Measurements from ENCODE around the gene NCOA1. TPM values are rescaled to one million over a fixed set of nuclear protein-coding genes. Genes with fewer than 3 reads are reported as not detected.

NCOA1 gene
- total and polyA plus RNA-seq, 2 donors (not counting 3 experiments of a cell fraction or from before 2014, with no cell fraction given) = 11.4 to 14.1 TPM

DNA sequence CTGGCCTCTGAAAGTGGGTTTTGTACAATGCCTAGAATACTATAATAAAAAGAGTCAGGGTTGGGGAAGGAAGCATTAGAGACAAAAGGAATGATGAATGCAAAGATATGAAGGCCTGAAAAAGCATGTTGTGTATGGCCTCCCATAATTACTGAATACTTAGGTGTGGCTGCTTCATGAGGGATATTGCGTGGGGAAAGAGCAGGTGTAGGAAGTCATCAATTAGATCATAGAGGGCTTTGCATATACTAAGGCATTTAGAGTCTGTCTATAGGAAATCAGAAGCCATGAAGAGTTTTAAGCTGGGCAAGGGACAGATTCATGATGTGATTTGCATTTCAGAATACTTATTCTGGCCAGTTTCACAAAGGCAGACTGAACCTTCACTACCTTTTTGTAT, 48.2 kb downstream of the NCOA1 start:
- intact Hi-C loops (cut with micrococcal nuclease) = no loop called here
- no peak overlapping the region for H3K27ac ChIP-seq (ENCODE audit: insufficient read depth, low read depth, low read length)
- H3K27me3 ChIP-seq (ENCODE audit: control insufficient read depth in 2 of 2, insufficient read depth in 2 of 2, low read length in 2 of 2) = no peaks in the 10 kb centered on the region
- CTCF ChIA-PET = no interaction called here
- no peak overlapping the region for H3K4me2 ChIP-seq (ENCODE audit: insufficient read depth, low read length)
- no peak overlapping the region for H3K9ac ChIP-seq (replicated peaks; ENCODE audit: extremely low read depth, insufficient read depth, low read length)
- dilution Hi-C loops (cut with MboI; ENCODE audit: extremely low pct_ligation_motif_present, low sequenced_read_pairs) = no loop called here
- H3K4me1 ChIP-seq (ENCODE audit: control insufficient read depth, extremely low read depth, insufficient read depth, low read length) = no peaks in the 10 kb centered on the region
- no peaks in the 10 kb centered on the region for H3K9me1 ChIP-seq (replicated peaks; ENCODE audit: control insufficient read depth, extremely low read depth, insufficient read depth, low read length)
- BruUV-seq (replicated peaks) = no TSS peak
- DNase-seq (ENCODE audit: low read depth, low spot score) (no peak), FAIRE-seq (no peak)
- POLR2A ChIA-PET = no interaction called here
- no peaks in the 10 kb centered on the region for H3K79me2 ChIP-seq (ENCODE audit: control insufficient read depth, insufficient read depth, low read length)
- H2AFZ ChIP-seq (ENCODE audit: low read depth, low read length) = no peak overlapping the region
- no peak overlapping the region for H3K4me3 ChIP-seq (replicated peaks in 1 of 3; ENCODE audit: insufficient read depth in 1 of 3, low read depth in 1 of 3, low read length in 3 of 3)
- H3K36me3 ChIP-seq (ENCODE audit: control insufficient read depth in 2 of 2, extremely low read depth in 1 of 2, insufficient read depth in 2 of 2, low read length in 2 of 2) = no peaks in the 10 kb centered on the region
- H4K20me1 ChIP-seq (replicated peaks; ENCODE audit: control insufficient read depth, extremely low read depth, insufficient read depth, low read length) = no peaks in the 10 kb centered on the region
- TF ChIP-seq CTCF (IDR thresholded peaks at IDR 0.05; ENCODE audit: extremely low read depth in 1 of 2, insufficient read depth in 1 of 2, low read depth in 1 of 2, low read length in 2 of 2) (no peak), EZH2 (IDR thresholded peaks at IDR 0.05; ENCODE audit: borderline replicate concordance, low read depth, low read length, severe bottlenecking) (no peak), JUN (IDR thresholded peaks at IDR 0.05; ENCODE audit: borderline replicate concordance, insufficient read depth, insufficient read length, low read depth) (no peak), GATA2 (IDR thresholded peaks at IDR 0.05; ENCODE audit: insufficient read depth, insufficient read length, low read depth, low read length) (no peak)
- H3K9me3 ChIP-seq (replicated peaks; ENCODE audit: control insufficient read depth, insufficient read depth, low read length) = no peaks in the 10 kb centered on the region

- FAIRE-seq (no peak), DNase-seq (ENCODE audit: low read depth, low spot score) (no peak)
- H3K9ac ChIP-seq (replicated peaks; ENCODE audit: extremely low read depth, insufficient read depth, low read length) = no peak overlapping the region
- ChIA-PET CTCF (no interaction called here), POLR2A (no interaction called here)
- H3K9me3 ChIP-seq (replicated peaks; ENCODE audit: control insufficient read depth, insufficient read depth, low read length) = no peaks in the 10 kb centered on the region
- no peak overlapping the region for H3K4me2 ChIP-seq (ENCODE audit: insufficient read depth, low read length)
- dilution Hi-C loops (cut with MboI; ENCODE audit: extremely low pct_ligation_motif_present, low sequenced_read_pairs) = no loop called here
- BruUV-seq (replicated peaks) = no TSS peak
- no peaks in the 10 kb centered on the region for H3K27me3 ChIP-seq (ENCODE audit: control insufficient read depth in 2 of 2, insufficient read depth in 2 of 2, low read length in 2 of 2)
- no peaks in the 10 kb centered on the region for H3K9me1 ChIP-seq (replicated peaks; ENCODE audit: control insufficient read depth, extremely low read depth, insufficient read depth, low read length)
- no peak overlapping the region for H3K27ac ChIP-seq (ENCODE audit: insufficient read depth, low read depth, low read length)
- no peak overlapping the region for H2AFZ ChIP-seq (ENCODE audit: low read depth, low read length)
- H3K4me1 ChIP-seq (ENCODE audit: control insufficient read depth, extremely low read depth, insufficient read depth, low read length) = no peaks in the 10 kb centered on the region
- H3K79me2 ChIP-seq (ENCODE audit: control insufficient read depth, insufficient read depth, low read length) = no peaks in the 10 kb centered on the region
- no peak for TF ChIP-seq POLR2AphosphoS5 (IDR thresholded peaks at IDR 0.05; ENCODE audit: insufficient read depth, low read depth, low read length)
- TF ChIP-seq JUN (IDR thresholded peaks at IDR 0.05; ENCODE audit: borderline replicate concordance, insufficient read depth, insufficient read length, low read depth) = no peak
- H3K4me3 ChIP-seq (replicated peaks in 1 of 3; ENCODE audit: insufficient read depth in 1 of 3, low read depth in 1 of 3, low read length in 3 of 3) = no peak overlapping the region
- intact Hi-C loops (cut with micrococcal nuclease) = loop anchor here (5.0 kb wide), 1 partner anchor 128 kb away; no protein-coding TSS in a partner anchor
- H3K36me3 ChIP-seq (ENCODE audit: control insufficient read depth in 2 of 2, extremely low read depth in 1 of 2, insufficient read depth in 2 of 2, low read length in 2 of 2) = no peaks in the 10 kb centered on the region
- H4K20me1 ChIP-seq (replicated peaks; ENCODE audit: control insufficient read depth, extremely low read depth, insufficient read depth, low read length) = no peaks in the 10 kb centered on the region
Measured at GRCh38 chr2:24540011-24540477, 49.0 kb downstream of the NCOA1 start.

Data from endothelial cell of umbilical vein (primary cell).